ENCODE data around the gene ASTN1.
A peak's percentile ranks its signal among the peaks of the same experiment; 100 is the strongest.

Gene ASTN1

DNA sequence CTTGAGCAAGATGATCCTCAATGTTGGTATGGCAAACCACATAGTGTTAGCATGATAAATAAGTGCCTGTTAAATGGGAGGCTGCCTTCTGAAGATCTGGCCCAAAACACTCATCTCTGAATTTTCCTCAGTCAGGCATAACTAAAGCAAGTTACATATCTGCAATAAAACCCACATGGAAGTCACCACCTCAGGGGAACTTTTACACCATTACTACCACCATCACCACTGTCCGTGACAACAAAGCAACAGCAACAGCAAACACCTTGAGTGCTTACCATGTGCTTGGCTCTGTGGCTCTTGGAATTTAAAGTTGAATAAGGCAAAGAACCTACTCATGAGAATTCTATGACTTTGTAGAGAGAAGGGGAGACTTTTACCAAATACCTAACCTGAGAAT lies 233.0 kb downstream of the ASTN1 start:
- no peak for DNase-seq (ENCODE audit: low read depth in 2 of 2)

GRCh38 chr1:176926330-176927086 lies 238.0 kb downstream of the ASTN1 start:
- DNase-seq (ENCODE audit: low read depth in 2 of 2), result no peak

DNA sequence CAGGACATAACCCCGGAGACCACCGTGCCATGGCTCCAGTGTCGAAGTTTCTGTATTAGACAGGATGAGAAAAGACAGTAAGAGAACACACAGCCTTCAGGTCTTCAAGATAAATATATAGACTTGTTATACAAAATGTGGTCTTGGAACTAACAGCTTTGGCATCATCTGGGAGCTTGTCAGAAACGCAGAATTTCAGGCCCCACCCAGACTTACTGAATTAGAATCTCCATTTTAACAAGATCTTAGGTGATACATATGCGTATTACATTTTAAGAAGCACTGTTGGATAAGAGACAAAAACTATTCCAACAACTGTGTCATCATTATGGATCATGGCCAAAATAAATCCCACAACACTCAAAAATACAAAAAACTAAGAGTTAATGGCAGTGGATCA lies 239.3 kb downstream of the ASTN1 start:
- DNase-seq (ENCODE audit: low read depth in 2 of 2), result no peak

DNA sequence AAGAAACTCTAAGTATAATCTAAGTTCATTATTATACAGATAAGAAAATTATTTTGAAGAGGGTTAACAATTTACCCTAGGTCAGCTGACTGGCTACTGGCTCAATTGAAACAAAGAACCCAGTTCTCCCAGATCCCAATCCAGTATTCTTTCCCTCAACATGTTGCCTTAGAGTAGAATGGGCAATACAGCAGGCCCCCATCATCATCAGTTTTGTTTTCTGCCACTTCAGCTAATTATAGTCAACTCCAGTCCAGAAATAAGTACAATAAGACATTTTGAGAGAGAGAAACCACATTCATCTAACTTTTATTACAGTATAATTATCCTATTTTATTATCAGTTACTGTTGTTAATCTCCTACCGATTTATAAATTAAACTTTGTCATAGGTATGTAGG lies 241.2 kb downstream of the ASTN1 start:
- DNase-seq (ENCODE audit: low read depth in 2 of 2), result no peak

DNA sequence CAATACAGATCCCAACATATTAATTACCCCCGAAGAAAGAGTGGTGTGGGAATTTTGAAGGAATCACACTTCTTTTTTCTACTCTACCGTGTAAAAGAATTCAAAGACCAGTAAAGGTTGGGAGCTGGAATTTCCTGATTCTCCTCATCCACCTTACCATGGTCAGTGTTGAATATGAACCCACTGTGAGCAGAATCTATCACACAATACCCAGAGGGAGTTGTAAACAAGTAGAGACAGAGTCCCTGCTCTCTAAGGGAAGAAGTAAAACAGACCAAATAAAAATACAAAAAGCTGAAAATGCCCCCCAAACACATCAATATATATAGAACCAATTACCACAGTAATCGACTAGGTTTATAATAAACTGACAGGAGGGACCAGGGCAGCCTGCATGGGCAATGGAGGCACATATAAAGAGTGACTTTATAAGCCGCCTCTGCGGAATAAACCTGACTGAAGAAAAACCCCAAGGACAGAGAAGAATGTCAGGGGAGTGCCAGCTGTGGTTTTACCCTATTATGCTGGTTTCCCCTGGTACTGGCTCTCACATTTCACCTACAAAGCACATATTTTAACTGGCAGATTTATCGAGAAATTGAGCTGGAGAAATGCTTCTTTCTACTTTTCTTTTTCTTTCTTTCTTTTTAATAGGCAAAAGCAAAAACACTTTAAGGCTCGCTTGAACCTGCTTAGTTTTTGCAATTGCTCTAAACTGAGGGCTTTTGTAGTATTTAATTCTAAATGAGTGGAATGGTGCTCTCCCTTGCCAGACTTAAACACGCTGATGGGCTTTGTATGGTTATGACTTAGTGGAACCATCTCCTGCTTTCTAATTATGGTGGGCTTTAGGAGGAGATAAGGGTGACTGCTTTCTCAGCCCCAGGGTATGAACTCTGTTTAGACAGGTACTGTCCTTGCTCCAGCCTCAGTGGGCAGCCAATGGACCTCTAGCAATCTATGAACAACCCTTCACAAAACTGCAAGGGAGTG lies 244.8 kb downstream of the ASTN1 start:
- DNase-seq (ENCODE audit: low read depth in 2 of 2), result no peak

- DNase-seq (ENCODE audit: low read depth in 2 of 2), result no peak
Observed at GRCh38 chr1:176905648-176906047, 258.9 kb downstream of the ASTN1 start.

DNA sequence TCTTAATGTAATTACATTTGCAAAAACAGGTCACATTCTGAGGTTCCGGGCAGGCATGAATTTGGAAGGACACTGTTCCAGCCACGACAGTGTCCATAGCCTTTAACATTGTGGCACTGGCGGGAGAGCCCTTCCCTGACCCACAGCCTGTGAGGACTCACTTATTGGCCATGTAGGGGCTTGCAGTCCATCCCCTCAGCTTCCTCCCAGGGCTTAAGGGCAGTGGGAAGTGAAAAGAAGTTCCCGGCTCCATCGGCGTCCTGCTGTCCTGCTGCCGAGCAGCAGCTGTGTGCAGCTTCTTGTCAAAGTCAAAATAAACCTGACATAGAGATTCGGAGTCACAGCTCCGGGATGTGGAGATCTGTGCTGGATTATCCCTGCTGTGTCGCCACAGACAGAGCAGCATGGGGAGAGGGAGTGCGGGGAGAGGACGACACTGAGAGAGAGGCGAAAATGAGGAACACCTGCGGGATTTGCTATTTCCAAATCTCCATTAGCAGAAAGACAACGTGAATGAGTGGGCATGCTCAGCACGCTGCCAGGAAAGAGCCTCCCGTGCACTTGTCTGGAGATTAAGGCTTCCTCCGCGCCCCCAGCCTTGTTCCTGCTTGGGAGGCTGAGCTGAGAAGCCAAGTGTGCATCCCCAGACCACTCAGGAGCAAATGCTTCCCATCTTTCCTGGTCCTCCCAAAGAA lies 260.3 kb downstream of the ASTN1 start:
- DNase-seq (ENCODE audit: low read depth in 2 of 2), result no peak

DNA sequence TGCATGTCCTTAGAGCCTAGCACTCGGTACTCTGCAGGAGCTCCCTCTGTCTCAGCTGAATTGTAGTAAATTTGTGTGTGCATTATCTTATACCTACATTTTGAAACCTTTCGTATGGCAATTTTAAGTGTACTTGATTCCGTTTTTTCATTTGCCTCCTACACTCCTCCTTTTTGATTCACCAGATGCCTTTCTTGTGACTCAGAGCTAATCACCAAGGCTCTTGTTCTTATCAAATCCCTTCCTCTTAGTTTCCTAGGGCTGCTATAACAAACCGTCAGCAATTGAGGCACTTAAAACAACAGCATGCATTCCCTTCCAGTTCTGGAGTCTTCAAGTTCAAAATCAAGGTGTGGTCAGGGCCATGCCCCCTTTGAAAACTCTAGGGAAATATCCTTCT lies 261.0 kb downstream of the ASTN1 start:
- no peak for DNase-seq (ENCODE audit: low read depth in 2 of 2)

GRCh38 chr1:176899321-176899720 lies 265.2 kb downstream of the ASTN1 start:
- no peak for DNase-seq (ENCODE audit: low read depth in 2 of 2)

DNA sequence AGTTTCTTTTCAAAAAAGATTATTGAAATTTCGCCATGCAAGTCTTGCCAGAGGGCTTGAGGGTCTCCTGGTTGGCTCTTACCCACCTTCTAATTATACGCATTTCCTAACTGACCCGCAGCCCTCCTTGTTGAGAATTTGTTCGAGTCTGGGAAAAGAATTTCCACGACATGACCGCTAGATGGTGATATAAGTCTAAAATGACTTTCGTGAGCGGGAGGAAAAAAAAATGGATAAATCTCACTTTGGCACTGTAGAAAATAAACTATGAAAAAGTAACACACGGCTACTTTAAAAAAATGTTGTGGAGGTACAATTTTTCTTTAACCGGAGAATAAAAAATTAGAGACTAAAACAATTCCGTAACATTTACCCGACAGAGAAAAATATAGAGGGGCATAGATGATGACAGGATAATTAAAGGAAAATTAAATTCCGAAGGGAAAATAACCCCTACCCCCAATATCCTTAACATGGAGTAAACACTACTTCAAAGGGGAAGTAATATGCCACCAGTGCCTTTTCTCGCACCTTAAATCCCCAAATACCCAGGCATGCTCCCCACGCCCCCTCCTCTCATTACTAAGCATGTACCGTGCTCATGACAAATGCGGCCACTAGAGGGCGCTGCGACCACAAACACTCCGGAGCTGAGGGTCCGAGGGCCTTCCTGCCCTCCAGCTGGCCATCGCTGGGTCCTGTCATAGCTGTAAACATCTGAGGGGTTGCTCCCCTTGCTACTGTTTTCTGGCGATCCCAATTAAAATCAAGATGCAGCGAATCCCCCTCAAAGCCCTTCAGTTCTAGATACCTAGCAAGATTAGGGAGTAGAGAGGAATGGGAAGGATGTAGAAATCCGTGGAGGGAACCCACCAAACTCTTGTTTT lies 266.9 kb downstream of the ASTN1 start:
- DNase-seq (ENCODE audit: low read depth in 2 of 2), result peak; percentile 5 to 12

DNA sequence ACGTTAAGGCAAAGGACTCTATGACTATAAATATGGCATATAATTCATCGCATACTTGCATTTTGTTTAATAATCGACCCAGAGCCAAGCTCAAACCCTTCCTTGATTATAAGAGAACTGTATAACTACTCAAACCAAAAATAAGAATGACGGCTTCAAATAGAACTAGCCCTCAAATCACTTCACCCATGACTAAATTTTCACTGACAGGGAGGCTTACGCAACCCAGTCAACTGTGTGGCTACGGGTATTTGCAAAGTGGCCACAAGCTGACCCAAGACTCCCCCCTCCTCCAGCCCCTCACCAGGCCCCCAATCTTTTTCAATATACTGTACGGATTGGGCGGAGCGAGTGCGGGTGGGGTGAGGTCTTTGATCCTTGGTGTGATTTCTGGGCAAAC lies 268.3 kb downstream of the ASTN1 start:
- no peak for DNase-seq (ENCODE audit: low read depth in 2 of 2)

DNA sequence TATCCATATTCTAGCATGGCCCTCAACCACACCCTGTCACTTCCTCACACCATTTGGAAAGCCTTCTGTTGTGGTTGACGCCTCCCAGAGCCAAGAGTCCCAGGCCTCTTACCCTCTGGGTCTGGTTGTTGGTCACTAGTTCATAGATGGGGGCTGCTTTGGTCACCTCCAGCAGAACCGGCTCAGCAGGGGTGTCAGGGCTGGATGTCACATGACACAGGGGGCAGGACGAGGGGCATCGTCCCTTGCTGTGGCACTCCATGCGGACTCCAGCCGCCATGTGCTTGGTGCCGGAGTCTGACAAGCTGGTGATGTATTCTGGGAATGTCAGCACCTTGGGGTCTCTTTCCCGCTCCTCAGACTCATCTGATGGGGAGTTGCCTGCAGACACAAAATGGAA lies 270.1 kb downstream of the ASTN1 start:
- DNase-seq (ENCODE audit: low read depth in 2 of 2), result no peak

DNA sequence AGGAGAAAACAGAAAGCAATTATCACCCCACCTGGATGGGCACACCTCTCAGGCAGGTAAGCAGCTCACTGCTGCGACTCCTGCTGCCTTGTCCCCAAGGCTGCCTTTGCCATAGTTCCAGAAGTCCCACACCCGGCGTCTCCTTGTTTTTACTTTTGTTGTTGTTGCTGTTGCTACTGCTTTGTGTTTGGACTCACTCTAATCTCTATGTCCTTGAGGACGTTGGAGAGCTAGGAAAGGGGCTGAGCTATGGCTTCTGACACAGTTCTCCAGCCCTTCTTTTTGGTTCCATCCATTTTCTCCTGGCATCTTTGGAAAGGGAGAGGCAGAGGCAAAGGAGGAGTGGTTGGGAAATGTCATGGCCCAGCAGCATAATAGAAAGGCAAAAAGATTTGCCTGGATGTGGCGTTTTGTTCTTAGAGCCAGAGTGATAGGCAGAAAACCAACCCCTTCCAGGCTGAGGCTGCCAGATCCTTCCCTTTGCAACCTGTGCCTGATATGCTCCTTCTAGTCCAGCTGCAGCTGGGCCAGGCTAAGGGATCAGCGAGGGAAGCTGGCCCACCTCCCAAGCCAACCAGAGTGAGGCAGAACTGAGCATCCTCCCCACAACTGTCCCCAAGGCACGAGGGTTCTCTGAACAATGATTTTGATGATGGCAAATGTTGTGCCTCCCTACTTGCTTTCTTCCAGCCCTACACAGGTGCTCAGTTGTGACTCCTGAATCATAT lies 270.7 kb downstream of the ASTN1 start:
- DNase-seq (ENCODE audit: low read depth in 2 of 2), result no peak

GRCh38 chr1:176888471-176889032 lies 276.0 kb downstream of the ASTN1 start:
- no peak for DNase-seq (ENCODE audit: low read depth in 2 of 2)

DNA sequence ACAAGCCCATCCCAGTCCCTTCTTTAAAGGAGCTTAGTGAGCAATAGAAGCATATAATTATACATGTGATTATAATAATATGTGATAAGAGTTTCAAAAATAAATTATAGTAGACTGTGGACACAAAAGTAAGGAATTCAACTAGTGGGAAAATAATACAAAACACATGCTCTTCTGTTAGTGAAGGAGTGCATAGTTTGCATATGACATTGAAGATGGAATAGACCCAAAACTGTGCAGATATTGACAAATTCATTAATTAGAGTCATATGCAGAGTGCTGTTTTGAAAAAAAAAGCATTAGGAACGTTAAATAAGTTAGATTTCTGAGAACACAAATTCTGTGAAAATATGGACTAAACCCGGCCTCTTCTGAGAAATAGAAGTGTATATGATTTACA lies 278.8 kb downstream of the ASTN1 start:
- DNase-seq (ENCODE audit: low read depth in 2 of 2), result no peak

DNA sequence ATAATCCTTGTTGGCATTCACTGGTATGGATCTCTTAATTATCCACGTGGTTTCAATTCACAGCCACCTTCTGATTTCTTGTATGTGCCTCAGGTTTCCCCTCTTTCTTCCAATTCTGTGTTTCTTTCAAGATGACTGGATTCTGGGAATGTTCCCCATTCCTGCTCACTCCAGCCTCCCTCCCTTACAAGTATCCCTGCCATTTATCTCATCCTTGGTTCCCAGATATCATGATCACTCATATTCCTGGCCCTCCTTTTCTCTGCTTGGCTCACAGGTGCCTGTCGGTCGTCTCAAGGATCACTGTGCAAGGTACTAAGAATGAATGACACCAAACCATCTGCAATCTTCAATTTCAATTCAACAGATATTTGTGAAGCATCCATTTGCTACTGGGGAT lies 279.2 kb downstream of the ASTN1 start:
- DNase-seq (ENCODE audit: low read depth in 2 of 2), result no peak

DNA sequence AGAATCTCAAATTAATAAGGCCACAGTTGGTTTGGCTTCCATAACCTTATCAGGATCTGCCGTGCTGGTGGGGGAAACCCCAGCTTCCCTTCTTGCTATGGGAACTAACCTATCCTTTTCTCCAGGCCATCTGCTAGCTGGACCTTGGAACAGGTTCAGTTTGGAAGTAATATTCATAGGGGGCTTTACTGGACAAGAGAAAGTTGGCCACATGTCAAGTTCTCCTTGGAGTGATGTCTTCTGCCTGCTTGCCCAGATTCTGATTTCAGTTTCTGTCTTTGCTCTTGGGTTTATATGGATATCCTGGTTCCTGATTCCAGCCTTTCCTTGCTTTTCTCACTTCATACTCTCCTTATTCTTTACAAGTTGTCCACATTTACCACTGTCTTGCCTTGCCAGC lies 279.6 kb downstream of the ASTN1 start:
- no peak for DNase-seq (ENCODE audit: low read depth in 2 of 2)

- no peak for DNase-seq (ENCODE audit: low read depth in 2 of 2)
Observed at GRCh38 chr1:176884286-176884685, 280.2 kb downstream of the ASTN1 start.

GRCh38 chr1:176880955-176881595 lies 283.4 kb downstream of the ASTN1 start:
- DNase-seq (ENCODE audit: low read depth in 2 of 2), result peak in 1 of 2 donors; percentile 17

All from stimulated activated CD8-positive, alpha-beta memory T cell treated with anti-CD3 and anti-CD28 coated beads, Interleukin-15, amount 100 ng/mL, for 48 hours (primary cell).